IMR-90 (cell line): ENCODE data around the gene KCNQ5. TPM values are rescaled to one million over a fixed set of nuclear protein-coding genes. Genes with fewer than 3 reads are reported as not detected.

Experiments
- ATAC-seq: fragments of 200-7000 bp; cut with Tn5 transposase; 2 replicates; pipeline ENCODE4 v1.9.1; 2020; ENCODE audit warnings: low read depth, mild to moderate bottlenecking, moderate library complexity
- BruUV-seq: library from RNA; stranded (reverse); fragments of 400-500 nt; replicated peaks from 2 replicates; lab custom pipeline; 2021; lab: Mats Ljungman, UMichigan
- CTCF ChIA-PET: fragments of 300-600 bp; formaldehyde crosslinking; extraction: SDS; loops from one replicate; lab custom pipeline; 2021; ENCODE audit warnings: antibody characterized with exemption; lab: Yijun Ruan, JAX
- POLR2A ChIA-PET: fragments of 300-600 bp; sonication (Branson Sonifier 250); formaldehyde crosslinking; loops from one replicate; lab custom pipeline; 2022; ENCODE audit warnings: antibody characterized with exemption; ENCODE audit not compliant: unreplicated experiment; lab: Charles Lee
- DNase-seq: peaks from one replicate; pipeline ENCODE4 v3.0.0; 2013
- H2AFZ ChIP-seq: replicated peaks from 2 replicates; pipeline ENCODE3; 2013; ENCODE audit warnings: low read length, mild to moderate bottlenecking; ENCODE audit not compliant: poor library complexity
- H2AK5ac ChIP-seq: 2 replicates; pipeline ENCODE4 v1.6.1; 2013; ENCODE audit warnings: low read depth, low read length, inconsistent platforms
- H2AK9ac ChIP-seq: replicated peaks from 2 replicates; pipeline ENCODE3; 2013; ENCODE audit warnings: mild to moderate bottlenecking, low read depth, low read length, moderate library complexity; ENCODE audit not compliant: poor library complexity
- H2BK120ac ChIP-seq: 2 replicates; pipeline ENCODE4 v1.6.1; 2013; ENCODE audit warnings: low read depth, low read length, inconsistent platforms
- H2BK15ac ChIP-seq: 3 replicates; pipeline ENCODE4 v1.6.1; 2013; ENCODE audit warnings: low read depth, low read length, inconsistent platforms
- H2BK20ac ChIP-seq: 2 replicates; pipeline ENCODE4 v1.6.1; 2013; ENCODE audit warnings: low read depth, mild to moderate bottlenecking, inconsistent platforms, low read length, moderate library complexity
- H2BK5ac ChIP-seq: 2 replicates; pipeline ENCODE4 v1.6.1; 2013; ENCODE audit warnings: mild to moderate bottlenecking, low read depth, low read length, inconsistent platforms; ENCODE audit not compliant: poor library complexity, severe bottlenecking
- H3K14ac ChIP-seq: replicated peaks from 2 replicates; pipeline ENCODE4 v1.6.1; 2013; ENCODE audit warnings: low read depth, low read length, inconsistent platforms
- H3K18ac ChIP-seq: 2 replicates; pipeline ENCODE4 v1.6.1; 2013; ENCODE audit warnings: low read depth, low read length, control low read depth
- H3K23ac ChIP-seq: 2 replicates; pipeline ENCODE4 v1.6.1; 2013; ENCODE audit warnings: low read depth, low read length, inconsistent platforms
- H3K27ac ChIP-seq: 2 replicates; pipeline ENCODE4 v1.5.1; 2013; ENCODE audit warnings: mild to moderate bottlenecking, control low read depth, low read length; ENCODE audit not compliant: insufficient read depth
- H3K27me3 ChIP-seq: 2 replicates; pipeline ENCODE4 v1.6.1; 2013; ENCODE audit warnings: low read length; ENCODE audit not compliant: control insufficient read depth, insufficient read depth
- H3K36me3 ChIP-seq: 2 replicates; pipeline ENCODE4 v1.6.1; 2013; ENCODE audit warnings: low read length, mixed read lengths; ENCODE audit not compliant: control insufficient read depth, insufficient read depth
- H3K4ac ChIP-seq: 2 replicates; pipeline ENCODE4 v1.6.1; 2013; ENCODE audit warnings: low read depth, low read length, inconsistent platforms
- H3K4me1 ChIP-seq: 2 replicates; pipeline ENCODE4 v1.6.1; 2013; ENCODE audit warnings: low read length, mixed read lengths; ENCODE audit not compliant: control insufficient read depth, insufficient read depth
- H3K4me2 ChIP-seq: 2 replicates; pipeline ENCODE4 v1.6.1; 2013; ENCODE audit warnings: low read depth, mild to moderate bottlenecking, control low read depth, low read length, moderate library complexity
- H3K4me3 ChIP-seq: 2 replicates; pipeline ENCODE4 v1.5.1; 2013; ENCODE audit warnings: low read depth, mild to moderate bottlenecking, control low read depth, low read length, moderate library complexity; ENCODE audit not compliant: insufficient read depth
- H3K56ac ChIP-seq: 2 replicates; pipeline ENCODE4 v1.6.1; 2013; ENCODE audit warnings: low read length, inconsistent platforms; ENCODE audit not compliant: insufficient read depth; ENCODE audit errors: extremely low read depth
- H3K79me1 ChIP-seq, 2 experiments: 2 replicates each; pipeline ENCODE4 v1.6.1; 2013; ENCODE audit warnings: low read length in 2 of 2, inconsistent platforms in 1 of 2, low read depth in 1 of 2
- H3K9ac ChIP-seq: 2 replicates; pipeline ENCODE4 v1.6.1; 2013; ENCODE audit warnings: low read depth, low read length, control low read depth
- H3K9me1 ChIP-seq: 2 replicates; pipeline ENCODE4 v1.6.1; 2013; ENCODE audit warnings: low read length, inconsistent platforms; ENCODE audit not compliant: insufficient read depth
- H3K9me3 ChIP-seq: 2 replicates; pipeline ENCODE4 v1.6.1; 2013; ENCODE audit warnings: low read length; ENCODE audit not compliant: control insufficient read depth, insufficient read depth
- H4K20me1 ChIP-seq: 2 replicates; pipeline ENCODE4 v1.6.1; 2013; ENCODE audit warnings: low read length, inconsistent platforms; ENCODE audit not compliant: insufficient read depth
- H4K5ac ChIP-seq: 2 replicates; pipeline ENCODE4 v1.6.1; 2013; ENCODE audit warnings: mild to moderate bottlenecking, low read depth, low read length, control low read depth
- H4K8ac ChIP-seq, 2 experiments: 2 replicates each; pipeline ENCODE4 v1.6.1; 2013; ENCODE audit warnings: low read depth in 2 of 2, low read length in 2 of 2, control low read depth in 1 of 2, inconsistent platforms in 1 of 2
- H4K91ac ChIP-seq: 2 replicates; pipeline ENCODE4 v1.6.1; 2013; ENCODE audit warnings: low read depth, low read length, inconsistent platforms; ENCODE audit not compliant: insufficient read depth
- BHLHE40 ChIP-seq: fragments of 150-350 bp; IDR thresholded peaks from 2 replicates; pipeline ENCODE4 v1.6.1; 2016; ENCODE audit warnings: mild to moderate bottlenecking, low read depth, low read length
- CHD1 ChIP-seq: IDR thresholded peaks from 2 replicates; pipeline ENCODE4 v1.6.1; 2012; ENCODE audit warnings: low read depth, low read length, improper control_type of control experiment
- NFE2L2 ChIP-seq: fragments of 150-350 bp; IDR thresholded peaks from 2 replicates; pipeline ENCODE4 v1.6.1; 2016; ENCODE audit warnings: low read depth, mild to moderate bottlenecking, low read length
- POLR2A ChIP-seq: IDR thresholded peaks from 2 replicates; pipeline ENCODE4 v1.6.1; 2012; ENCODE audit warnings: mild to moderate bottlenecking, low read depth, low read length
- SMC3 ChIP-seq: fragments of 150-350 bp; IDR thresholded peaks from 2 replicates; pipeline ENCODE4 v1.6.1; 2016; ENCODE audit warnings: low read depth, mild to moderate bottlenecking, antibody characterized with exemption, low read length, moderate library complexity
- WGBS, 2 experiments: methylation state at CpG; one replicate each; pipeline versions ENCODE4 v1.1.5 to v1.1.7; 2013; ENCODE audit warnings: missing lambda C conversion rate in 2 of 2; ENCODE audit not compliant: insufficient read length in 1 of 2; ENCODE audit errors: extremely low coverage in 2 of 2; 5-methylcytosine and 5-hydroxymethylcytosine counted together
- dilution Hi-C: fragments of 300-500 bp; cut with HindIII; formaldehyde crosslinking; loops from one replicate; pipeline ENCODE4 v1.14.3; 2018; ENCODE audit warnings: low sequenced_read_pairs; ENCODE audit not compliant: unreplicated experiment
- in situ Hi-C: fragments of 300-500 bp; cut with MboI; formaldehyde crosslinking; loops from 3 replicates; pipeline ENCODE4 v1.14.3; 2019; ENCODE audit warnings: low sequenced_read_pairs, inconsistent platforms, mixed read lengths
- intact Hi-C: fragments of 100-400 bp; cut with micrococcal nuclease; formaldehyde crosslinking; loops from 2 replicates; pipeline ENCODE4 v1.10.0; 2022
- polyA plus RNA-seq, 3 experiments: library from polyadenylated mRNA; depleted of rRNA; stranded (reverse); fragments of >200 nt; gene quantifications; 2 replicates each; pipeline ENCODE4 v1.2.3, GENCODE V29; 2012; ENCODE audit warnings: low replicate concordance in 1 of 3
- total RNA-seq: library from RNA; depleted of rRNA; stranded (reverse); fragments of >200 nt; gene quantifications from 2 replicates; pipeline ENCODE4 v1.2.3, GENCODE V29; 2012
- TF ChIP-seq, protein P1 (sequence below): fragments of 150-350 bp; IDR thresholded peaks from 2 replicates; pipeline ENCODE4 v1.6.1; 2016; ENCODE audit warnings: low read depth, mild to moderate bottlenecking, low read length, moderate library complexity, borderline replicate concordance
- TF ChIP-seq, protein P2 (sequence below): conservative IDR thresholded peaks from 2 replicates; pipeline ENCODE4 v1.5.1; 2012; ENCODE audit warnings: mild to moderate bottlenecking, low read depth, low read length, improper control_type of control experiment
- TF ChIP-seq, protein P3 (sequence below): fragments of 150-350 bp; IDR thresholded peaks from 2 replicates; pipeline ENCODE4 v1.6.1; 2017; ENCODE audit warnings: mild to moderate bottlenecking, antibody characterized with exemption, low read length, low read depth

Gene KCNQ5
- total and polyA plus RNA-seq, 2 of the 4 experiments (the other 2 are of a cell fraction): 0.75 to 1.3 TPM

DNA sequence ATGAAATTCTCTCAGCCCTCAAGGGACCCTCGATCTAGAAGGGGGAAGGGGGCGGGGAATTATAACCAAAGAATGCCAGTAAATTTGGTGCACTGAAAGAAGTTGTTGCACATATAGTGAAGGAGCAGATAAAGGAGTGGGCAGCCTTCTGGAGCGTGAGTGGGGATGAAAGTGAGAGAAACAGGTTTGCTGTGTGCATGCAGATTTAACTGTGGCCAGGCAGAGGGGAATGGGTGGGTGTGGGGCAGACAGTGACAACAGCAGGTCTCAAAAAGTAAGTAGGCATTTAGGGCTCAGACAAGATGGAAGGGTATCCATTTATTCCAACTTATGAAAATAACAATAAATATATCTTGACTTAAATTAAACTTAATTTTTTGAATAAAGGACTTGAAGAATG is 149.1 kb downstream of the KCNQ5 start:
- no peak overlapping the region for H3K4me3 ChIP-seq
- no peak overlapping the region for H3K23ac ChIP-seq
- H3K9ac ChIP-seq: no peak overlapping the region
- DNase-seq (no peak), ATAC-seq (no peak)
- no peaks in the 10 kb centered on the region for H3K9me3 ChIP-seq
- no peak overlapping the region for H2BK5ac ChIP-seq
- H2AK9ac ChIP-seq: no peak overlapping the region
- ChIA-PET POLR2A (no interaction called here), CTCF (no interaction called here)
- H3K56ac ChIP-seq: no peak overlapping the region
- no peak overlapping the region for H2AFZ ChIP-seq
- 80% methylated on average over 2 of the region's 3 CpGs; no CpG with 5 or more reads in 1 of the 2 experiments for WGBS, 2 experiments
- H3K18ac ChIP-seq: no peak overlapping the region
- no peak overlapping the region for H3K4me2 ChIP-seq
- no peak overlapping the region for H2BK15ac ChIP-seq
- H3K36me3 ChIP-seq: no peaks in the 10 kb centered on the region
- intact Hi-C loops (no loop called here), in situ Hi-C loops (no loop called here), dilution Hi-C loops (no loop called here)
- no peaks in the 10 kb centered on the region for H3K4me1 ChIP-seq
- TF ChIP-seq, protein P1, sequence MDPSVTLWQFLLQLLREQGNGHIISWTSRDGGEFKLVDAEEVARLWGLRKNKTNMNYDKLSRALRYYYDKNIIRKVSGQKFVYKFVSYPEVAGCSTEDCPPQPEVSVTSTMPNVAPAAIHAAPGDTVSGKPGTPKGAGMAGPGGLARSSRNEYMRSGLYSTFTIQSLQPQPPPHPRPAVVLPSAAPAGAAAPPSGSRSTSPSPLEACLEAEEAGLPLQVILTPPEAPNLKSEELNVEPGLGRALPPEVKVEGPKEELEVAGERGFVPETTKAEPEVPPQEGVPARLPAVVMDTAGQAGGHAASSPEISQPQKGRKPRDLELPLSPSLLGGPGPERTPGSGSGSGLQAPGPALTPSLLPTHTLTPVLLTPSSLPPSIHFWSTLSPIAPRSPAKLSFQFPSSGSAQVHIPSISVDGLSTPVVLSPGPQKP: no peak
- TF ChIP-seq SMC3 (no peak), NFE2L2 (no peak), POLR2A (no peak), BHLHE40 (no peak), CHD1 (no peak)
- TF ChIP-seq, protein P2, sequence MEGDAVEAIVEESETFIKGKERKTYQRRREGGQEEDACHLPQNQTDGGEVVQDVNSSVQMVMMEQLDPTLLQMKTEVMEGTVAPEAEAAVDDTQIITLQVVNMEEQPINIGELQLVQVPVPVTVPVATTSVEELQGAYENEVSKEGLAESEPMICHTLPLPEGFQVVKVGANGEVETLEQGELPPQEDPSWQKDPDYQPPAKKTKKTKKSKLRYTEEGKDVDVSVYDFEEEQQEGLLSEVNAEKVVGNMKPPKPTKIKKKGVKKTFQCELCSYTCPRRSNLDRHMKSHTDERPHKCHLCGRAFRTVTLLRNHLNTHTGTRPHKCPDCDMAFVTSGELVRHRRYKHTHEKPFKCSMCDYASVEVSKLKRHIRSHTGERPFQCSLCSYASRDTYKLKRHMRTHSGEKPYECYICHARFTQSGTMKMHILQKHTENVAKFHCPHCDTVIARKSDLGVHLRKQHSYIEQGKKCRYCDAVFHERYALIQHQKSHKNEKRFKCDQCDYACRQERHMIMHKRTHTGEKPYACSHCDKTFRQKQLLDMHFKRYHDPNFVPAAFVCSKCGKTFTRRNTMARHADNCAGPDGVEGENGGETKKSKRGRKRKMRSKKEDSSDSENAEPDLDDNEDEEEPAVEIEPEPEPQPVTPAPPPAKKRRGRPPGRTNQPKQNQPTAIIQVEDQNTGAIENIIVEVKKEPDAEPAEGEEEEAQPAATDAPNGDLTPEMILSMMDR: no peak
- TF ChIP-seq, protein P3, sequence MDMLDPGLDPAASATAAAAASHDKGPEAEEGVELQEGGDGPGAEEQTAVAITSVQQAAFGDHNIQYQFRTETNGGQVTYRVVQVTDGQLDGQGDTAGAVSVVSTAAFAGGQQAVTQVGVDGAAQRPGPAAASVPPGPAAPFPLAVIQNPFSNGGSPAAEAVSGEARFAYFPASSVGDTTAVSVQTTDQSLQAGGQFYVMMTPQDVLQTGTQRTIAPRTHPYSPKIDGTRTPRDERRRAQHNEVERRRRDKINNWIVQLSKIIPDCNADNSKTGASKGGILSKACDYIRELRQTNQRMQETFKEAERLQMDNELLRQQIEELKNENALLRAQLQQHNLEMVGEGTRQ: no peak
- H3K79me1 ChIP-seq: no peaks in the 10 kb centered on the region
- H4K20me1 ChIP-seq: no peaks in the 10 kb centered on the region
- BruUV-seq: no TSS peak
- no peak overlapping the region for H4K8ac ChIP-seq
- no peak overlapping the region for H3K4ac ChIP-seq
- H2BK20ac ChIP-seq: no peak overlapping the region
- H3K14ac ChIP-seq: no peak overlapping the region
- no peak overlapping the region for H2BK120ac ChIP-seq
- H3K27ac ChIP-seq: no peak overlapping the region
- no peaks in the 10 kb centered on the region for H3K27me3 ChIP-seq
- H4K5ac ChIP-seq: no peak overlapping the region
- H3K9me1 ChIP-seq: peaks cover 3% of the 10 kb centered on the region; the same call in 1 of the 2 replicates
- H4K91ac ChIP-seq: no peak overlapping the region
- no peak overlapping the region for H2AK5ac ChIP-seq
